Stimulated activated CD8-positive, alpha-beta memory T cell treated with anti-CD3 and anti-CD28 coated beads, Interleukin-4, amount 100 ng/mL, for 1 hour (primary cell): Measurements from ENCODE around the gene ZNF527.
"Not testable (repeated sequence)": the region's sequence is repeated elsewhere in the genome, so short reads cannot be mapped to it uniquely, and the experiment has no call there.

ENCODE experiments used
- DNase-seq, 2 donors: peaks; one replicate each; pipeline ENCODE4 v3.0.0-alpha.2; 2020; ENCODE audit warnings: low read depth in 2 of 2, low spot score in 1 of 2

Gene ZNF527

DNA sequence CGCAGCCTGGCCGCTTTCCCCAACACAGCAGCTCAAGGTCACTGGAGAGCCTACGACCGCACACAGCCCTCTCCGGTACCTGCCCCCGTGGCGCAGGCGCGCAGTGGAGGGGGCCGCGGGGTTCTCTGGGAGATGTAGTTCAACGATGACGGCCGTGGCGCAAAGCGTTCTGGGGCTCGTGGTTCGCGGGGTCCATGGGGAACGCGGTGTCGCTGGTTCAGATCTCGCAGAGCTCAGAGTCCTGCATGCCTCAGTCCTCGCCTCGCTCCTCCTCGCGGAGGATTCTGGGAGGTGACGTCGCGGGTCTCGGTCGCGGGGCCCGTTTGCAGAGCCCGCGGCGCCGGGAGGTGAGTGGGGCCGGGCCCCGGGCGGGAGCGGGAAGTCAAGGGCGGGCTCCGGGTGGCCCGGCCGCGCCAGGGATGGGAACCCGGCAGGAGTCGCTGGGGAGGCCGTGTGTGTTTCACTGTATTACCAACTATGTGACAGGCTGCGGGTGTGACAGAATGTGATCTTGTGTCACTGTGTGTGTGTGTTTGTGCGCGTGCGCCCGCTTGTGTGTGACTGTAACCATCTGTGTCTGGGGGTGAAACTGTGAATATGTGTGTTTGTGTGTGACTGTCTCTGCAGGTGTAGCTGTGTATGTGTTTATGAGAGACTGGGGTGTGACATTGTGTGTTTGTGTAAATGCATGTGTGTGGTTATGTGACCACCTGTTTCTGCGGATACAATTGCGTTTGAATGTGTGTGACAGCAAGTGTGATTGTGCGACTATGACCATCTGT, at the start of gene ZNF527:
Gene ZNF527 (plus strand): TSS at position 220 of the 782 bp plus-strand sequence. CDS start 3,100 bp downstream, outside the sequence.
- DNase-seq, result peak; percentile 90 to 95

DNA sequence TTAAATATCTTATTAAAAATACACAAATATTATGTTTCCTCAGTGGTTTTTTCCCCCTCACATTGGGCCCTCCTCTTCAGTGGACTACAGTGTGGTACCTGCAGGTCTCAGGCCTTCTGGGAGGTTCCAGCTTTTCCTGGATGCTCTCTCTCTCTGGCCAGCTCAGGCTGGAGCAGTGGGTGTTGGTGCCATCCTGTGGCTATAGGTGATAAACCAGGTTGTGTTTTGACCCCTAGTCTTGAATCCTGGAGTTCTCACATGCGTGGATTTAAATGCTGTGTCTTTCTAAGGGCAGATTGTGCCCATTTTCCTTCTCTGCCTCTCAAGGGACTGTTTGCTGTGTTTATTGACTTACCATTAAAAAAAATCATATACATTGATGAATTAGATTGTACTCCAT, 41.2 kb upstream of the ZNF527 start:
- no peak for DNase-seq

DNA sequence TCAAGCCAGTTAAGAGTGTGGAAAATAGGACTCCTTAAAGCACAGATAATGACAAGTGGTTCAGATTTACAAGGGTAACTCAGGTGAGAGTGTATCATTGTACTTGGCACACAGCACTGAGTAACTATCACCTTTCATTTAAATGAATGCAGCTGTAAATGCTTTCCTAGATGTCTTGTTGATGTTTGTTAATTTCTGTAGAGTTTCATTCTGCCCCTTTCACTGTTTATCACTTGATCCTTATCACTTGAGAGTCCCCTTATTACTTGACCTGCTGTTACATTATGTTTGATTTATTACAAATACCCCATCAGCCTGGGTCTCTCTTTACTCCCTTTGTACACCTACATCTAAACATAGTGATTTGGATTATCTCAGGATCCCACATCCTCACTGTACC, 38.1 kb upstream of the ZNF527 start:
- DNase-seq, result no peak

DNA sequence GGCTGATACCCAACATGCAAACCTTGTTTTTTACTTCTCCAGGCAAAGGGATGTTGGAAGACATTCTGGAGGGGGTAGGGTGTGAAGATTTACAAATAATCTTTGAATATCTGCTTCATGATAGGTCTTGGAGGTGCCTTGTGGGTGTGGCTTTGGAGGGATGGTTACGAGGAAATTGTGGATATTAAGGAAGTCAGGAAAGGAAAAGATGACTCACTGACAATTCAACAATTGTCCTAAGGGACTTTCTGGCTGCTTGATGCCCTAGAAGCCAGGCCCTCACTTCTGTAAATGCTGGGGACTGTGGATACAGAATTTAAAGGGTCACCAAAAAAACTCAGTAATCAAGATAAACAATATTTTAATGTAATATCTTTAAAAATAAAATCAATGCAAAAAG, 37.4 kb upstream of the ZNF527 start:
- no peak for DNase-seq

DNA sequence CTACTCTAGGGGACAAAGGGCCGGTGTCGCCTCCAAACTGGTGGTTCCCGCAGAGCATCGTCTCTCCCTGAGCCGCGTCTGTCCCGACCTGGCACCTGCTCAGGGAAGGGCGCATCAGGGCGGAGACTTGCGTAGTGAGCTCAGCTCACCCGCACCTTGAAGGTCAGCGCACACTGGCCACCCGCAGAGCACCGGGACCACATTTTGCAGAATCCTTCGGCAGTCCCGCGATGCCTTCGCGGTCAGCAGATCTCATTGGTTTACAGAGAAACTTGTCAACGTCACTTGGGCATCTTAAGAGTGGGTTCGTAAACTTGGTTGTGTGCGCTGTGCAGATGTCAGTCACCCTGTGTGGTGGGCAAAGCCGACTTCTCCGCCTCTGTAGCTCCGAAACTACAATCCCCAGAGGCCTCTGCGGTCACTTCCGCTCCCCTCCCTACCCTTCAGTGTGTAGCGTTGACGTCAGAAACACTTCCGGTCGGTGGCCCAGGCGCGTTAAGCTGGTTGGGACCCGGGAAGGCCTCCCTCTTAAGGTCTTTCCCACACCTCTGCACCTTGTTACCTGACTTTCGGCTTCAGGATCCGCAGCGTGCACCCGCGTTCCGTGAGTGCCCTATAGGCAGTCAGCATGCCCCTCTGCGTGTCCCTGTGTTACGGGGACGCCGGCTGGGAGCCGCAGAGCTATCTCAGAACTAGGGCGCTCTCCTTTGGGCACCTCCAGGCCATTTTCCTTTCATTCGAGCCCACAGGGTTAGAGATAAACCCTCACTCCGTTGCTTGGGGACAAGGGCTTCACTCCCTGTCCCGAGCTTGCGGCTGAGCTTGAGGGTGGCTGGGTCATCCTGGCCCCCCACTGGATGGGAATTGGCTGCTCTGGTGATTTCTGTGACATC, 36.5 kb upstream of the ZNF527 start:
- DNase-seq, result peak; percentile 58 to 76

DNA sequence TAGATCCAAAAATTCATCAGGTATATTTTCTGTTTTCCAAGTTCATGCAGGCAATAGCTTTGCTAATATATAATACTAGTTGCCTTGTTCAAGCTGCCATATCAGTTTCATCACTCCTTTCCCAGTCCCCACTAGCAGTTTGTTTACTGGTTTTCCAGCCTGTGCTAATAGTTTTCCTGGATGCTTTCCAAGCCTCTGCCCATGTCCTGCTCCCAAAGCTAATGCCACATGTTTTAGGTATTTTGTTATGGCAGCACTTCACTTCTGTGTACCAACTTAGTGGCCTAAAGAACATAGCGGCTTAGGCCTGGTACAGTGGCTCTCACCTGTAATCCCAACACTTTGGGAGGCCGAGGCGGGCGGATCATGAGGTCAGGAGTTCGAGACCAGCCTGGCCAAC, 28.1 kb upstream of the ZNF527 start:
- no peak for DNase-seq

DNA sequence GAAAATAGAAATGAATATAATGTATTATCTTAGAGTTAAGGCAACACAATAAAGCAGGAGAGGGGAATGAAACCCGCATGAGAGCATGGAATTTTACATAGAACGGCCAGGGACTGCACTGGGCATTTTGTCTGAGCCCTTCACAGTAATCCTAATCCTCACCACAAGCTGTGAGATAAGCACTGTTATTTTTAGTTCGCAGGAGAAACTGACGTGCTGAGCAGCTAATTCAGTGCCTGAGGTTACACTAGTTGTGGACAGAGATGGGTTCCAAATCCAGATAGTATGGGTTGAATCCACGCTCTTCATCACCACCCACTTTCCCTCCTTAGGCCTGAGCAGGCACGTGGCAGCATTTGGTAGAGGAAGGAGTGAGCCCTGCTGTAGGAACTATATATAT, 24.8 kb upstream of the ZNF527 start:
- DNase-seq, result no peak

DNA sequence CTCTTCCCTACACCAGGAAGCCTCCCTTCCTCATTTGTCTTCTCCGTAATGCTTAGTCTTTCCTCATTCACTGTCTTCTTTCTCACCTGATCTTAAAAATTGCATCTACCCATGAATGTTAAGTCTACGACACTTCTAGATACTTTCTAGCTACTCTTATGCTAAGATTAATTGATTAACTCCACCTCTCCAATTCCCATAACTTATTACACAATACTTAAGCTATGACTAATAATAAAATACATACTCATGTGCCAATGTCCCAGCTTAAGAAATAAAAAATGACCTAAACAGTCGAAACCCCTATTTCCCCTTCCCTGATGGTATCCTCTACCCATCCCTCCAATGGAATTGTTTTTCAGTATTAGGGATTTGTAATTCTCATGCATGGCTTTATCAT, 22.8 kb upstream of the ZNF527 start:
- DNase-seq, result no peak

DNA sequence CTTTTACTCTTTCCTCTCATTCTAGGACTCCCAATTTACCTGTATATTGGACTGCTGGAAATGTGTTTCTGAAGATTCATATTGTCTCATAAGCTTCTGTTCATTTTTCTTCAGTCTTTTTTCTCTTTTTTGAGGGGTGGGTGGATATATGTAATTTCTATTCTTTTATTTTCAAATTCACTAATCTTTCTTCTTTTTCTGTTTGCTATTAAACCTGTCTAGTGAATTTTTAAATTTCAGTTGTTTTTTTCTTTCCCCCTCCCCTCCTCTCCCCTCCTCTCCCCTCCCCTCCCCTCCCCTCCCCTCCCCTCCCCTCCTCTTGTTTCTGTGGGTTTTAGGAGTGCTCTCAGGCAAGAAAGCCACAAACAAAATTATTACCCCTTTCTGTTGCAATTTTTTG, 16.9 kb upstream of the ZNF527 start:
- DNase-seq, result no peak

DNA sequence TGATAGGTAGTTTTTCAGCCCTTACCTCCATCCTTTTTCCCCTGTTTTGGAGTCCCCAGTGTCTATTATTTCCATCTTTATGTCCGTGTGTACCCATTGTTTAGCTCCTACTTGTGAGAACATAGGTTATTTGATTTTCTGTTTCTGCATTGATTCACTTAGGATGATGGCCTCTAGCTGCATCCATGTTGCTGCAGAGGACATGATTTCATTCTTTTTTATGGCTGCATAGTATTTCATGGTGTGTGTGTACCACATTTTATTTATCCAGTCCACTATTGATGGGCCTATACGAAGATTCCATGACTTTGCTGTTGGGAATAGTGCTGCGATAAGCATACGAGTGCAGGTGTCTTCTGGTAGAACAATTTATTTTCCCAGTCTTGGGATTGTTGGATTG, 15.0 kb upstream of the ZNF527 start:
- no peak for DNase-seq

DNA sequence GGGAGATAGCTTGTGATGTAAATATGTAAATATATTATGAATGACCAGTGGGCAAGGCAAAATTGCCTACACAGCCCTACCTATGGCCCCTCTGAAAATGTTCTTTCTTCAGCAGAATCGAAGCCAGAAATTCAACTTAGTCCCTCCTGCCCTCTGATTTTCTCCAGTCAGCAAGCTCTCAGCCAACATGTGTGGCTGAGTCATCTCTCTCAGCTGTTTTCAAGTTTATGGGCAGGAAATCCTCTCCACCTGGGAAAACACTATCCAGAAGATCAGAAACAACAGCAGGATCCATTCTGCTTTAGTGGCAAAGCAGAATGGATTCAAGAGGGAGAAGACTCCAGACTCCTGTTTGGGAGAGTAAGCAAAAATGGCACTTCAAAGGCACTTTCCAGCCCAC, 8.9 kb upstream of the ZNF527 start:
- no peak for DNase-seq

DNA sequence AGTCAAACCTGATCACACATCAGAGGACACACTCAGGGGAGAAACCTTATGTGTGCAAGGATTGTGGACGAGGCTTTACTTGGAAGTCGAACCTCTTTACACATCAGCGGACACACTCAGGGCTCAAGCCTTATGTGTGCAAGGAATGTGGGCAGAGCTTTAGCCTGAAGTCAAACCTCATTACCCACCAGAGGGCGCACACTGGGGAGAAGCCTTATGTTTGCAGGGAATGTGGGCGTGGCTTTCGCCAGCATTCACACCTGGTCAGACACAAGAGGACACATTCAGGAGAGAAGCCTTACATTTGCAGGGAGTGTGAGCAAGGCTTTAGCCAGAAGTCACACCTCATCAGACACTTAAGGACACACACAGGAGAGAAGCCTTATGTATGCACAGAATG, 8.2 kb upstream of the ZNF527 start:
- DNase-seq, result no peak

DNA sequence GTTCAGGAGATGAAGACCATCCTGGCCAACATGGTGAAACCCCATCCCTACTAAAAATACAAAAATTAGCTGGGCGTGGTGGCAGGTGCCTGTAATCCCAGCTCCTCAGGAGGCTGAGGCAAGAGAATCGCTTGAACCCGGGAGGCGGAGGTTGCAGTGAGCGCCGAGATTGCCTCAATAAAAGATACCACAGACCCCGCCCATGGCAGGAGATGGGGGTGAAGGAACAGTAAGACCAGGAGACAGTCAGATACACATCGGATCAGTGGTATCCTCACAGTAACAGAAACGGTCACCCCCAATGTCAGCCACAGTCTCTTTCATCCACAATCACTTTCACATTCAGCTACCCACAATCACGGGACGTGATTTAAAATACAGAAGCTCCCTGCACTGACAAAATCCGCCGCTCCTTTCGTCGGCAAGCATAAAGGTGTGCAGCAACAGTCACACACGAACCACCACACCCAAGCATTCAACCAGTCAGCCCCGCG, 466 bp upstream of the ZNF527 start:
- not testable (repeated sequence) for DNase-seq

DNA sequence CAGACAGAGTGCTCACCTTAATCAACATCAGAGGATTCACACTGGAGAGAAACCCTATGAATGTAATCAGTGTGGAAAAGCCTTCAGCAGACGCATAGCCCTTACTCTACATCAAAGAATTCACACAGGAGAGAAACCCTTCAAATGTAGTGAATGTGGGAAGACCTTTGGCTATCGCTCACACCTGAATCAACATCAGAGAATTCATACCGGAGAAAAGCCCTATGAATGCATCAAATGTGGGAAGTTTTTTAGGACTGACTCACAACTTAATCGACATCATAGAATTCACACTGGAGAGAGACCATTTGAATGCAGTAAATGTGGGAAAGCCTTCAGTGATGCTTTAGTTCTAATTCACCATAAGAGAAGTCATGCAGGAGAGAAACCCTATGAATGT, 18.3 kb downstream of the ZNF527 start:
- no peak for DNase-seq

DNA sequence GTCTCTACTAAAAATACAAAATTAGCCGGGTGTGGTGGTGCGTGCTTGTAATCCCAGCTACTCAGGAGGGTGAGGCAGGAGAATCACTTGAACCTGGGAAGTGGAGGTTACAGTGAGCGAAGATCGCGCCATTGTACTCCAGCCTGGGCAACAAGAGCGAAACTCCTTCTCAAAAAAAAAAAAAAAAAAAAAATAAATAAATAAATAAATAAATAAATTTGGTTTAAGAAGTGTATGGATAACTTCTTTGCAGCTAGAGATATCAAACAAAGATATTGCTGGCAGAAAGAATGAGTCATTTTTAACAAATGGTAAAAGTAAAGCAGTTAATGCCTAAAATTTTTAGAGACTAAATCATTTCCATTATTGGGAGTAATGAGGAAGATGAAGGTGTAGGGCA, 20.5 kb downstream of the ZNF527 start:
- not testable (repeated sequence) for DNase-seq

DNA sequence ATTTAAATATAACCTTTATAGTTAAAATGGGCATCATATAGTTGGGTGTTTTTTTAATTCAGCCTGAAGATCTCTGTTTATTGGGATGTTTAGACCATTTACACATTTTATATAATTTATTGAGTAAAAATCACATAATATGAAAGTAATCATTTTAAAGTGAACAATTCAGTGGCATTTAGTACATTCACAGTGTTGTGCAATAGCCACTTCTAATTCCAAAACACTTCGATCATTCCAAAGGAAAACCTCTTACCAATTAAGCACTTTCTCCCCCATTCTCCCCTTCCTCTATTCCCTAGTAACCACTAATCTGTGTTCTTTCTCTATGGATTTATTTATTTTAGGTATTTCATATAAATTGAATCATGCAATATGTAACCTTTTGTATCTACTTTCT, 30.2 kb downstream of the ZNF527 start:
- DNase-seq, result no peak

DNA sequence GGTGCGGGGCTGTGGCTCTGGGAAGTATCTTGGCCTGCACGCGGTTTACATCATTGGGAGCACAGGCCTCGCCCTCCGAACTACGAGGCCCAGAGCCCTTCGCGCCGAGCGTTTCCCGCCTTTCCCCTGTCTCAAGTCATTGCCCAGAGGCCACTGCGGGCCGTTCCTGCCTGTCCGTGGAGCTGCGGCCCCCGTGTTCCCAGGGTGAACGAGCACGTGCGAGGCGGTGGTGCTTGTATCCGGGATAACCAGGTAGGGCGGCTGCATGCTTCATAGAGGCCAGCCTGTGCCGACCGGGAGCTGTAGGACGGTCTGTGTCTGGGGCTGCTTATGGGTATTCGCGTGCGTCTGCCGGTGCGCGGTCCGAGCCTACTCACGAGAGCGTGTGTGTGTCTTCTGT, 32.5 kb downstream of the ZNF527 start:
- no peak for DNase-seq

DNA sequence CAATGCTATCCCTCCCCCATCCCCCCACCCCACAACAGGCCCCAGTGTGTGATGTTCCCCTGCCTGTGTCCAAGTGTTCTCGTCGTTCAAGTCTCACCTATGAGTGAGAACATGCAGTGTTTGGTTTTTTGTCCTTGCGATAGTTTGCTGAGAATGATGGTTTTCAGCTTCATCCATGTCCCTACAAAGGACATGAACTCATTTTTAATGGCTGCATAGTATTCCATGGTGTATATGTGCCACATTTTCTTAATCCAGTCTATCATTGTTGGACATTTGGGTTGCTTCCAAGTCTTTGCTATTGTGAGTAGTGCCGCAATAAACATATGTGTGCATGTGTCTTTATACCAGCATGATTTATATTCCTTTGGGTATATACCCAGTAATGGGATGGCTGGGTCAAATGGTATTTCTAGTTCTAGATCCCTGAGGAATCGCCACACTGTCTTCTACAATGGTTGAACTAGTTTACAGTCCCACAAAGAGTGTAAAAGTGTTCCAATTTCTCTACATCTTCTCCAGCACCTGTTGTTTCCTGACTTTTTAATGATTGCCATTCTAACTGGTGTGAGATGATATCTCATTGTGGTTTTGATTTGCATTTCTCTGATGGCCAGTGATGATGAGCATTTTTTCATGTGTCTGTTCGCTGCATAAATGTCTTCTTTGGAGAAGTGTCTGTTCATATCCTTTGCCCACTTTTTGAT, 35.4 kb downstream of the ZNF527 start:
- DNase-seq, result not testable (repeated sequence)

DNA sequence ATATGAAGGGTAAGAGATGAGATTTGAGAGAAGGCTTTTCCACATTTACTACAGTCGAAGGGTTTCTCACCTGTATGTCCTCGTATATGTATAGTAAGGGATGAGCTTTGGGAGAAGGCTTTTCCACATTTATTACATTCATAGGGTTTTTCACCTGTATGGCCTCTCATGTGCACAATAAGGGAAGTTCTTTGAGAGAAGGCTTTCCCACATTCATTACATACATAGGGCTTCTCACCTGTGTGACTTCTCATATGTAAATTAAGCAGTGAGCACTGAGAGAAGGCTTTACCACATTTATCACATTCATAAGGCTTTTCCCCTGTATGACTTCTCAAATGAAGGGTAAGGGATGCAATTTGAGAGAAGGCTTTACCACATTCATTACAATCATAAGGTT, 41.8 kb downstream of the ZNF527 start:
- DNase-seq, result no peak

DNA sequence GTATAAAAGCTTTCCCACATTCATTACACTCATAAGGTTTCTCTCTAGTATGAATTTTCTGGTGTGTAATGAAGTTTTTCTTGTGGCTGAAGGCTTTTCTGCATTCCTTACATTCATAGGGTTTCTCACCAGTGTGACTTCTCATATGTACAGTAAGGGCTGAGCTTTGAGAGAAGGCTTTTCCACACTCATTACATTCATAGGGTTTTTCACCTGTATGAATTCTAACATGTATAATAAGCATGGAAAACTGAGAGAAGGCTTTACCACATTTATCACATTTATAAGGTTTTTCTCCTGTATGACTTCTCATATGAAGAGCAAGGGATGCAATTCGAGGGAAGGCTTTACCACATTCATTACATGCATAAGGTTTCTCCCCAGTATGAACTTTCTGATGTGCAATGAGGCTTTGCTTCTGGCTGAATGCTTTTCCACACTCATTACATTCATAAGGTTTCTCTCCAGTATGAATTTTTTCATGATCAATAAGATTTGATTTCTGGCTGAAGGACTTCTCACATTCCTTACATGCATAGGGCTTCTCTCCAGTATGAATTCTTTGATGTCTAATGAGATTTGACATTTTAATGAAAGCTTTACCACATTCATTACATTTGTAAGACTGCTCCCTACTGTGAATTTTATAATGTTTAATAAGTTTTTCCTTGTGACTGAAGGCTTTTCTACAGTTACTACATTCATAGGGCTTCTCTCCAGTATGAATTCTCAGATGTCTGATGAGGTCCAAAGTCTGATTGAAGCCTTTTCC, 42.6 kb downstream of the ZNF527 start:
- no peak for DNase-seq
